Loucy (cell line): ENCODE results near the gene TLX2.
"Not testable (repeated sequence)": the region's sequence is repeated elsewhere in the genome, so short reads cannot be mapped to it uniquely, and the experiment has no call there.

Experiments
- H2AFZ ChIP-seq: fragments of 200-600 bp; sonication (generic); 2 replicates; pipeline ENCODE4 v1.6.0; 2016; ENCODE audit warnings: antibody characterized with exemption, mild to moderate bottlenecking, low read length, moderate library complexity
- H3F3A ChIP-seq: fragments of 200-600 bp; 2 replicates; pipeline ENCODE4 v1.6.0; 2016; ENCODE audit warnings: antibody characterized with exemption, low read depth, mild to moderate bottlenecking
- H3K27me3 ChIP-seq: fragments of 200-600 bp; sonication (generic); 2 replicates; pipeline ENCODE4 v1.6.1; 2014; ENCODE audit warnings: low read length, mild to moderate bottlenecking; ENCODE audit not compliant: insufficient read depth, poor library complexity, severe bottlenecking
- H3K36me3 ChIP-seq: fragments of 200-600 bp; sonication (generic); 2 replicates; pipeline ENCODE4 v1.6.1; 2016; ENCODE audit warnings: low read length; ENCODE audit not compliant: insufficient read depth
- H3K4me1 ChIP-seq: fragments of 200-600 bp; sonication (generic); 2 replicates; pipeline ENCODE4 v1.5.1; 2014; ENCODE audit warnings: low read length, mild to moderate bottlenecking; ENCODE audit not compliant: insufficient read depth, poor library complexity, severe bottlenecking
- H3K4me2 ChIP-seq: fragments of 200-600 bp; sonication (generic); 2 replicates; pipeline ENCODE4 v1.6.0; 2014; ENCODE audit warnings: antibody characterized with exemption, low read length, low read depth, mild to moderate bottlenecking; ENCODE audit not compliant: poor library complexity, severe bottlenecking
- H3K4me3 ChIP-seq: fragments of 200-600 bp; sonication (generic); 2 replicates; pipeline ENCODE4 v1.5.1; 2014; ENCODE audit warnings: low read length, mild to moderate bottlenecking, mixed read lengths; ENCODE audit not compliant: poor library complexity, severe bottlenecking
- H3K79me2 ChIP-seq: fragments of 200-600 bp; sonication (generic); 2 replicates; pipeline ENCODE4 v1.6.1; 2014; ENCODE audit warnings: low read length; ENCODE audit not compliant: insufficient read depth
- H3K9ac ChIP-seq: fragments of 200-600 bp; sonication (generic); 2 replicates; pipeline ENCODE4 v1.6.0; 2014; ENCODE audit warnings: mild to moderate bottlenecking, low read depth, low read length, moderate library complexity; ENCODE audit not compliant: poor library complexity, severe bottlenecking
- H3K9me2 ChIP-seq: fragments of 200-600 bp; sonication (generic); replicated peaks from 2 replicates; pipeline ENCODE4 v1.6.1; 2016; ENCODE audit warnings: low read depth, low read length, mixed read lengths
- H3K9me3 ChIP-seq: fragments of 200-600 bp; sonication (generic); 2 replicates; pipeline ENCODE4 v1.6.1; 2014; ENCODE audit warnings: mild to moderate bottlenecking, antibody characterized with exemption, low read length, low read depth; ENCODE audit not compliant: insufficient read depth
- H4K20me1 ChIP-seq: fragments of 200-600 bp; sonication (generic); 2 replicates; pipeline ENCODE4 v1.6.0; 2014; ENCODE audit warnings: antibody characterized with exemption, low read length, mild to moderate bottlenecking; ENCODE audit not compliant: insufficient read depth, poor library complexity, severe bottlenecking
- EZH2phosphoT487 ChIP-seq: fragments of 200-600 bp; IDR thresholded peaks from 2 replicates; pipeline ENCODE4 v1.6.1; 2018; ENCODE audit warnings: antibody characterized with exemption, mild to moderate bottlenecking, moderate library complexity, borderline replicate concordance
- TF ChIP-seq, protein P1 (sequence below): fragments of 200-600 bp; sonication (generic); conservative IDR thresholded peaks from 2 replicates; pipeline ENCODE4 v1.5.1; 2014; ENCODE audit warnings: mild to moderate bottlenecking, antibody characterized with exemption, low read length

Gene TLX2

GRCh38 chr2:74560591-74560990 lies 46.3 kb downstream of the TLX2 start:
- no peaks in the 10 kb centered on the region for H3K27me3 ChIP-seq
- TF ChIP-seq, protein P1, sequence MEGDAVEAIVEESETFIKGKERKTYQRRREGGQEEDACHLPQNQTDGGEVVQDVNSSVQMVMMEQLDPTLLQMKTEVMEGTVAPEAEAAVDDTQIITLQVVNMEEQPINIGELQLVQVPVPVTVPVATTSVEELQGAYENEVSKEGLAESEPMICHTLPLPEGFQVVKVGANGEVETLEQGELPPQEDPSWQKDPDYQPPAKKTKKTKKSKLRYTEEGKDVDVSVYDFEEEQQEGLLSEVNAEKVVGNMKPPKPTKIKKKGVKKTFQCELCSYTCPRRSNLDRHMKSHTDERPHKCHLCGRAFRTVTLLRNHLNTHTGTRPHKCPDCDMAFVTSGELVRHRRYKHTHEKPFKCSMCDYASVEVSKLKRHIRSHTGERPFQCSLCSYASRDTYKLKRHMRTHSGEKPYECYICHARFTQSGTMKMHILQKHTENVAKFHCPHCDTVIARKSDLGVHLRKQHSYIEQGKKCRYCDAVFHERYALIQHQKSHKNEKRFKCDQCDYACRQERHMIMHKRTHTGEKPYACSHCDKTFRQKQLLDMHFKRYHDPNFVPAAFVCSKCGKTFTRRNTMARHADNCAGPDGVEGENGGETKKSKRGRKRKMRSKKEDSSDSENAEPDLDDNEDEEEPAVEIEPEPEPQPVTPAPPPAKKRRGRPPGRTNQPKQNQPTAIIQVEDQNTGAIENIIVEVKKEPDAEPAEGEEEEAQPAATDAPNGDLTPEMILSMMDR, result no peak
- no peak for TF ChIP-seq EZH2phosphoT487
- no peak overlapping the region for H2AFZ ChIP-seq
- peaks cover 31% of the 10 kb centered on the region for H3K4me1 ChIP-seq
- H3K9me2 ChIP-seq, result no peaks in the 10 kb centered on the region
- H3K36me3 ChIP-seq, result no peaks in the 10 kb centered on the region
- H3K9ac ChIP-seq, result no peak overlapping the region
- H3K79me2 ChIP-seq, result peaks cover 9% of the 10 kb centered on the region
- H3F3A ChIP-seq, result no peaks in the 10 kb centered on the region
- H3K4me3 ChIP-seq, result no peak overlapping the region
- no peaks in the 10 kb centered on the region for H3K9me3 ChIP-seq
- H4K20me1 ChIP-seq, result peaks cover 3% of the 10 kb centered on the region
- H3K4me2 ChIP-seq, result no peak overlapping the region

DNA sequence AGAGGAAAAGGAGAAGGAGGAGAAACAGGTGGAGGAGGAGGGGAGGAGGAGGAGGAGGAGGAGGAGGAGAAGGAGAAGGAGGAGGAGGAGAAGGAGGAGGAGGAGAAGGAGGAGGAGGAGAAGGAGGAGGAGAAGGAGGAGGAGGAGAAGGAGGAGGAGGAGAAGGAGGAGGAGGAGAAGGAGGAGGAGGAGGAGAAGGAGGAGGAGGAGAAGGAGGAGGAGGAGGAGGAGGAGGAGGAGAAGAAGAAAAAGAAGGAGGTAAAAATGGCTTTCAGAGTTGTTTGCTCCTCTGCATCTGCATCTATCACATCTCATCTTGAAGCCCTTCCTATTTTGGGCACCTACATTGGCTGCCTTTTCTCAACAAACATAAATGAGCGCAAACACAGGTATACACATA lies 46.8 kb downstream of the TLX2 start:
- not testable (repeated sequence) for H3K36me3 ChIP-seq, H3F3A ChIP-seq, H3K27me3 ChIP-seq, H3K9me2 ChIP-seq, H3K9ac ChIP-seq, H3K79me2 ChIP-seq, H3K4me2 ChIP-seq, H2AFZ ChIP-seq, H3K4me3 ChIP-seq, H3K9me3 ChIP-seq, H4K20me1 ChIP-seq
- H3K4me1 ChIP-seq, result peaks cover 27% of the 10 kb centered on the region

DNA sequence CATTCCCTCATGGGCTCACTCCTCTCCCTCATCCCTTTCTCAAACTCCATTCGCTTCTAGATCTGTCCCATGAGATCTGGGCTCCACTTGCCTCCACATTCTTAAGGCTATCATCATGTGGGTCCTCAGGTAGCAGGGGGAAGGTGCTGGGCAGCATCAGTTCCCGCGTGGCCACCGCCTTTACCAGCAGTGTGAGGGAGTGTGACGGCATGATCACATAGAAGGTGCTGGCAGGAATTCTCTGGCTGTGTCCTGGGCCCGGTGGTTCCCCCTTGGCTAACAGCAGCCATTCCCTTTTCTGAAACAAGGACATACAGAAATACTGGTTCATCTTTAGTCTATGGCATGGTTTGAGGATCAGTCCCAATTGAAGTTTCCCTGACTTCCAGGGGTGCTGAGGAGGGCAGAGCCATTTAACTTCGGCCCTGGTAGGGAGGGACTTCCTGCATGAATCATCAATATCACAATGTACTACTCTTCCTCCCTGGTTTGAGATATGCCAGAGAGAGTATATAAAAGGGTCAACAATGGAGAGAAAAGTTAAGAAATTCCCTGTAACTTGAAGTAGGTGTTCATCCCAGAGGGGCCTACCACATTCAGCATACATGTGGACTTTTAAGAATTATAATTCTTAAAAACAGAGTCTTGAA lies 48.0 kb downstream of the TLX2 start:
- H4K20me1 ChIP-seq, result no peaks in the 10 kb centered on the region
- H3K4me1 ChIP-seq, result peaks cover 16% of the 10 kb centered on the region
- H3K4me3 ChIP-seq, result no peak overlapping the region
- TF ChIP-seq EZH2phosphoT487, result no peak
- TF ChIP-seq, protein P1, result no peak
- H3K9ac ChIP-seq, result no peak overlapping the region
- peak overlapping the region; percentile 10 for H3K4me2 ChIP-seq
- H3K36me3 ChIP-seq, result no peaks in the 10 kb centered on the region
- H3K27me3 ChIP-seq, result no peaks in the 10 kb centered on the region
- H2AFZ ChIP-seq, result peak overlapping the region; percentile 5
- H3K9me3 ChIP-seq, result no peaks in the 10 kb centered on the region
- no peaks in the 10 kb centered on the region for H3K79me2 ChIP-seq
- H3F3A ChIP-seq, result no peaks in the 10 kb centered on the region
- H3K9me2 ChIP-seq, result no peaks in the 10 kb centered on the region

DNA sequence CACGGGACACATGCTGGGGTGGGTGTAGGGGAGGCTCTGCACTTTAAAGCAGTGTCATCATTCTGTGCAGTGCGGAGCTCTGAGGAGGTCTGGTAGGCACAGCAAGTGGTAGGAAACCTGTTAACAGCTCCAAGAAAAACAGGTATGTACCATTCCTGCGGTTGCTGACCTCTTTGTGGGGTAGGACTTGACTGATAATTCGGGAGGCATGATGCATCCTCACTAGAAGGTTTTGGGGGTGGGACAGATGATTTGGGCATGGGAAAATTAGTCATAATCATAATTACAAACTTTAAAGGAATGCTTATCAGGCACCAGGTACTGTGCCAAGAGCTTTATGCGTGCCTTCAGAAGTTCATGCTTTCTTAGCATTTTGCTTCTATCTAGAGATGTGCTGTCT lies 50.0 kb downstream of the TLX2 start:
- Histone ChIP-seq H3K4me1 (peaks cover 16% of the 10 kb centered on the region), H3K4me2 (no peak overlapping the region), H3K27me3 (no peaks in the 10 kb centered on the region), H2AFZ (no peak overlapping the region; the same call in 1 of the 2 replicates), H3K9me2 (no peaks in the 10 kb centered on the region), H3K9ac (no peak overlapping the region), H3K9me3 (no peaks in the 10 kb centered on the region), H3K4me3 (no peak overlapping the region), H3F3A (no peaks in the 10 kb centered on the region), H3K79me2 (no peaks in the 10 kb centered on the region), H4K20me1 (no peaks in the 10 kb centered on the region), H3K36me3 (no peaks in the 10 kb centered on the region)
- TF ChIP-seq EZH2phosphoT487, result no peak
- TF ChIP-seq, protein P1, result no peak
